Hepatocyte (in vitro differentiated cells): ENCODE measurements around the gene MEX3A. TPM values are rescaled to one million over a fixed set of nuclear protein-coding genes. Genes with fewer than 3 reads are reported as not detected.
"Not testable (repeated sequence)": the region's sequence is repeated elsewhere in the genome, so short reads cannot be mapped to it uniquely, and the experiment has no call there.

Experiments
- DNase-seq: peaks from one replicate; pipeline ENCODE4 v3.0.0-alpha.2; 2016; ENCODE audit warnings: low spot score
- H2AFZ ChIP-seq: fragments of 200-600 bp; sonication (generic); 2 replicates; pipeline ENCODE4 v1.6.0; 2016; ENCODE audit warnings: antibody characterized with exemption, mild to moderate bottlenecking
- H3K27ac ChIP-seq: fragments of 200-600 bp; sonication (generic); 2 replicates; pipeline ENCODE4 v1.5.1; 2016; ENCODE audit warnings: mild to moderate bottlenecking
- H3K27me3 ChIP-seq: fragments of 200-600 bp; sonication (generic); 2 replicates; pipeline ENCODE4 v1.6.1; 2016
- H3K36me3 ChIP-seq: fragments of 200-600 bp; sonication (generic); replicated peaks from 2 replicates; pipeline ENCODE4 v1.5.1; 2016; ENCODE audit warnings: low read depth; ENCODE audit not compliant: insufficient read depth
- H3K4me1 ChIP-seq: fragments of 200-600 bp; sonication (generic); 2 replicates; pipeline ENCODE4 v1.5.1; 2016; ENCODE audit warnings: mild to moderate bottlenecking, moderate library complexity; ENCODE audit not compliant: insufficient read depth
- H3K4me2 ChIP-seq: fragments of 200-600 bp; sonication (generic); 2 replicates; pipeline ENCODE4 v1.6.0; 2016
- H3K4me3 ChIP-seq: fragments of 200-600 bp; sonication (generic); 2 replicates; pipeline ENCODE4 v1.5.1; 2016; ENCODE audit warnings: mild to moderate bottlenecking
- H3K79me2 ChIP-seq: fragments of 200-600 bp; sonication (generic); 2 replicates; pipeline ENCODE4 v1.6.0; 2017; ENCODE audit warnings: mild to moderate bottlenecking
- H3K9me2 ChIP-seq: fragments of 200-600 bp; sonication (generic); replicated peaks from 2 replicates; pipeline ENCODE4 v1.6.0; 2017; ENCODE audit warnings: mild to moderate bottlenecking; ENCODE audit not compliant: insufficient read depth
- H3K9me3 ChIP-seq: fragments of 200-600 bp; sonication (generic); 2 replicates; pipeline ENCODE4 v1.5.1; 2016; ENCODE audit warnings: low read depth, mild to moderate bottlenecking
- H4K20me1 ChIP-seq: fragments of 200-600 bp; sonication (generic); 2 replicates; pipeline ENCODE4 v1.6.0; 2016; ENCODE audit warnings: mild to moderate bottlenecking; ENCODE audit not compliant: insufficient read depth, poor library complexity, severe bottlenecking
- EZH2 ChIP-seq: fragments of 200-600 bp; sonication (generic); IDR thresholded peaks from 2 replicates; pipeline ENCODE4 v1.6.1; 2016; ENCODE audit warnings: antibody characterized with exemption, mild to moderate bottlenecking, borderline replicate concordance
- EZH2phosphoT487 ChIP-seq: fragments of 200-600 bp; sonication (generic); IDR thresholded peaks from one replicate; pipeline ENCODE4 v1.6.1; 2018; ENCODE audit warnings: antibody characterized with exemption, mild to moderate bottlenecking, low read depth, moderate library complexity; ENCODE audit not compliant: unreplicated experiment, severe bottlenecking
- WGBS: methylation state at CpG from one replicate; pipeline ENCODE4 v1.1.6; 2016; ENCODE audit warnings: low lambda C conversion rate; ENCODE audit errors: missing lambda C conversion rate; 5-methylcytosine and 5-hydroxymethylcytosine counted together
- polyA plus RNA-seq: library from polyadenylated mRNA; unstranded; fragments of >200 nt; fragmentation: Nextera tagmentation; extraction: Ambion mirVana; gene quantifications from 2 replicates; pipeline ENCODE4 v1.2.1, GENCODE V29; 2016
- total RNA-seq: library from RNA; depleted of rRNA; stranded (reverse); fragments of >200 nt; gene quantifications from 2 replicates; pipeline ENCODE4 v1.2.3, GENCODE V29; 2014
- TF ChIP-seq, protein P1 (sequence below): fragments of 200-600 bp; sonication (generic); IDR thresholded peaks from 2 replicates; pipeline ENCODE4 v1.5.1; 2016; ENCODE audit warnings: antibody characterized with exemption, mild to moderate bottlenecking; ENCODE audit not compliant: poor library complexity

The MEX3A gene
- total and polyA plus RNA-seq, 2 experiments from 2014 or later: 9.3 to 12.0 TPM

DNA sequence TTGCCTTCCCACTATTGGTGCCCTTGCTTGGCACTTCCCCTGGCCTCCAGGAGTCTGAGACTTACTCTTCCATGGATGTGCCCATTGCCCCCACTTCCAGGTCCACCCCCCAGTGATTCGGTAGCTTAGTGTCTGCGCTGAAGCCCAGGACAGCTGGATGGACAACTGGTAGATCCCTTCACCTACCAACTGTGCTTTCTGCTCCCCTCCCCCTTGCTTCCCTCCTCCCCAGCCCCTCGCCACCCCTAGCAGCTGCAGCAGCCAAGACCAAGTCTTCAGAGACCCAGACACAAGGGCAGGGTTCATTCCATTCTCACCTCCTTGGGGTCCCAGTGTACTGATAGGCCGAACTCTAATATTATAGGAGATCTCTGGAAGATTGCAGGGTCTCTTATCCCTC, 39.2 kb upstream of the MEX3A start:
- Histone ChIP-seq H3K4me2 (peak overlapping the region; percentile 69), H3K27ac (peak overlapping the region; percentile 98), H3K9me2 (no peaks in the 10 kb centered on the region), H3K9me3 (no peaks in the 10 kb centered on the region), H4K20me1 (peaks cover 44% of the 10 kb centered on the region), H3K4me1 (peaks cover 92% of the 10 kb centered on the region), H3K27me3 (no peaks in the 10 kb centered on the region), H3K36me3 (no peaks in the 10 kb centered on the region), H3K4me3 (no peak overlapping the region), H3K79me2 (peaks cover 95% of the 10 kb centered on the region), H2AFZ (no peak overlapping the region)
- TF ChIP-seq, protein P1, sequence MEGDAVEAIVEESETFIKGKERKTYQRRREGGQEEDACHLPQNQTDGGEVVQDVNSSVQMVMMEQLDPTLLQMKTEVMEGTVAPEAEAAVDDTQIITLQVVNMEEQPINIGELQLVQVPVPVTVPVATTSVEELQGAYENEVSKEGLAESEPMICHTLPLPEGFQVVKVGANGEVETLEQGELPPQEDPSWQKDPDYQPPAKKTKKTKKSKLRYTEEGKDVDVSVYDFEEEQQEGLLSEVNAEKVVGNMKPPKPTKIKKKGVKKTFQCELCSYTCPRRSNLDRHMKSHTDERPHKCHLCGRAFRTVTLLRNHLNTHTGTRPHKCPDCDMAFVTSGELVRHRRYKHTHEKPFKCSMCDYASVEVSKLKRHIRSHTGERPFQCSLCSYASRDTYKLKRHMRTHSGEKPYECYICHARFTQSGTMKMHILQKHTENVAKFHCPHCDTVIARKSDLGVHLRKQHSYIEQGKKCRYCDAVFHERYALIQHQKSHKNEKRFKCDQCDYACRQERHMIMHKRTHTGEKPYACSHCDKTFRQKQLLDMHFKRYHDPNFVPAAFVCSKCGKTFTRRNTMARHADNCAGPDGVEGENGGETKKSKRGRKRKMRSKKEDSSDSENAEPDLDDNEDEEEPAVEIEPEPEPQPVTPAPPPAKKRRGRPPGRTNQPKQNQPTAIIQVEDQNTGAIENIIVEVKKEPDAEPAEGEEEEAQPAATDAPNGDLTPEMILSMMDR: no peak
- TF ChIP-seq EZH2phosphoT487 (no peak), EZH2 (no peak)
- 85% methylated on average over 4 of the region's 4 CpGs for WGBS
- no peak for DNase-seq

GRCh38 chr1:156121005-156121404, 38.7 kb upstream of the MEX3A start:
- not testable (repeated sequence) for H2AFZ ChIP-seq, H3K36me3 ChIP-seq, H3K9me3 ChIP-seq, H3K4me3 ChIP-seq, H3K9me2 ChIP-seq, H3K4me2 ChIP-seq, DNase-seq, H3K27me3 ChIP-seq
- peaks cover 88% of the 10 kb centered on the region for H3K4me1 ChIP-seq
- H4K20me1 ChIP-seq: peaks cover 48% of the 10 kb centered on the region
- WGBS: 80% methylated on average over 4 of the region's 4 CpGs
- peaks cover 95% of the 10 kb centered on the region for H3K79me2 ChIP-seq
- peak overlapping the region; percentile 98 for H3K27ac ChIP-seq

- peaks cover 95% of the 10 kb centered on the region for H3K79me2 ChIP-seq
- no peak overlapping the region for H3K4me3 ChIP-seq
These were observed 38.1 kb upstream of the MEX3A start for GRCh38 chr1:156120318-156120717.

GRCh38 chr1:156119503-156120209, 37.4 kb upstream of the MEX3A start:
- Histone ChIP-seq H3K4me2 (peak overlapping the region; percentile 83), H3K27me3 (no peaks in the 10 kb centered on the region), H3K4me1 (peaks cover 74% of the 10 kb centered on the region), H3K27ac (peak overlapping the region; percentile 88), H3K36me3 (no peaks in the 10 kb centered on the region), H3K79me2 (peaks cover 95% of the 10 kb centered on the region), H3K9me2 (no peaks in the 10 kb centered on the region), H4K20me1 (peaks cover 61% of the 10 kb centered on the region), H3K9me3 (no peaks in the 10 kb centered on the region), H3K4me3 (no peak overlapping the region), H2AFZ (no peak overlapping the region)
- WGBS: 75% methylated on average over 3 of the region's 3 CpGs
- TF ChIP-seq, protein P1: no peak
- TF ChIP-seq EZH2phosphoT487 (no peak), EZH2 (no peak)
- DNase-seq: peak; percentile 75

More at GRCh38 chr1:156120318-156120717, 38.1 kb upstream of the MEX3A start:
- TF ChIP-seq EZH2 (no peak), EZH2phosphoT487 (no peak)
- TF ChIP-seq, protein P1: no peak
- H2AFZ ChIP-seq: no peak overlapping the region
- no peak for DNase-seq
- no peaks in the 10 kb centered on the region for H3K27me3 ChIP-seq
- peak overlapping the region; percentile 88 for H3K27ac ChIP-seq
- H3K36me3 ChIP-seq: no peaks in the 10 kb centered on the region
- no peaks in the 10 kb centered on the region for H3K9me2 ChIP-seq
- H3K9me3 ChIP-seq: no peaks in the 10 kb centered on the region
- peaks cover 55% of the 10 kb centered on the region for H4K20me1 ChIP-seq
- WGBS: 94% methylated on average over 3 of the region's 3 CpGs
- peaks cover 81% of the 10 kb centered on the region for H3K4me1 ChIP-seq
- peak overlapping the region; percentile 83 for H3K4me2 ChIP-seq
